GM21737 (cell line): ENCODE data around the gene DCTN5.

Source experiments
- ATAC-seq: cut with Tn5 transposase; IDR thresholded peaks from one replicate; pipeline ENCODE4 v1.9.1; 2021; ENCODE audit warnings: mild to moderate bottlenecking, moderate library complexity; ENCODE audit not compliant: unreplicated experiment

The DCTN5 gene

DNA sequence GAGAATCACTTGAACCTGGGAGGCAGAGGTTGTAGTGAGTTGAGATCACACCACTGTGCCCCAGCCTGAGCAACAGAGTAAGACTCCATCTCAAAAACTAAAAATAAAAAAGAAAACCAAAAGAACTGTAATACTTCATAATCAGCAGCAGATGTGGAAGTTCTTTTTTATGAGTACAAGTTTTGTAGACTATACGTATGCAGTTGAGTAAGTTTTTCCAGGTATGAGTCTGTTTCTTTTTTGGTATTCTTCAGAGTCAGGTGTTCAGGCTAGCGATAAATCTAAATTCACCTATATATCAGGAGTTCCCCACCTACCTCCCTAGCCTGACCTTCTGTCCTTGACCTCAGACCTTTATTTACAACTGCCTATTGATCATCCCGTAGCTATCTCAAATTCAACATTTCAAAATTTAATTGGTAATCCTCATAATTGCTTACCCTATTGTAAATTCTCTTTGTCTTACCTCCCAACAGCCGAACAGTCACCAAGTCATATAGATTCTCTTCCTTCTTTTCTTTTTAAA, 10.7 kb downstream of the DCTN5 start:
- ATAC-seq, result no peak

DNA sequence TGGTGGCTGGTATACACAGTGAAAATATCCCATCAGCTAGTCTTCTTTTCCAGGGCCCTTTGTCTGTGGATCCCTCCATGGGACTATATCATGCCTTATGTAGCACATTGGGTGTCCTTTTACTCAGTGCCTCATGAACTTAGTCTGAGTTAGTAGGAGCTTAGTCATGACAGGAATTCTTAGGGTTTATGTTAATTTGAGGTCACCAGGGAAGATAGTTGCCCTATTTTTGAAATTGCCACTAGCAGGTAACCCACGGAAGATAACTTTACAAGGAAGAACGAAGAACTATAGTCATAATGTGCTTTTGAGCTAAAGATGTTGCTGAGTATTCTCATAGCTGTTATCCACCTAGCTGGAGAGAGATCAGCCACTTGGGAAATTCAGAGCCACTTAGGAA, 22.7 kb downstream of the DCTN5 start:
- ATAC-seq, result no peak

DNA sequence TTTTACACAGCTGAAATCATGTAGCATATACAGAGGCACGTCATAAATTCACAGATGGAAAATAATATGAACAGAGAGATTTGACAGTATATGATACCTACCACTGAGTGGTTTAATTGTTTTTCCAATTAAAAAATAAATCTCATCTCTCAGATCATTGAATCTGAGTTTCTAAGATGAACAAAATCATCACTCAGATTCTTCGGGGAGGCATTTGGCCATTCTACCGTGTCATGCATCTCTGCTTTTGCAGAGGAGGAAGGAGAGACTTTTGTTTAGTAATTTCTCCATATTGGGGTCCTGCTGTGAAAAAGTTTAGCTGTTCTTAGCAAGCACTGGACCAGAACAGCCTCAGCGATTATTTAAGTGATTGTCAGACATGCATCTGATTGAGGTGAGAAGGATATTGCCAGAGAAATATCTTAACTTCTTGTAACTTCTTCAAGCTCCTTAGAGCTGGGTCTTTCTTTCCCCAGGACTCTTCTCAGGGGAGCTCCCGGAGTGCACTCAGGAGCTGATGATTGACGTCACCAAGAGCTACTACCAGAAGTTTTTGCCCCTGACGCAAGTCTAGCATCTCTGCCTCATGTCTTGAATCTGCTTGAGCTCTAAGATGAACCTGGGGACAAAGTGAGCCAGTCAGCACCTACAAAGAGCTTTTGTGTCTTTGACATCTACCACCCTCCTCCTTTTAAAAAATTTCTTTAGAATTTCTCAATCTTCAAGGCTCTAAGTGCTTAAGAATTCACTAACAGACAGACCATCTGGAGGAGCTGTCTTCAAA, 25.5 kb downstream of the DCTN5 start:
- ATAC-seq, result no peak

GRCh38 chr16:23667355-23667659, 26.0 kb downstream of the DCTN5 start:
- ATAC-seq, result no peak

DNA sequence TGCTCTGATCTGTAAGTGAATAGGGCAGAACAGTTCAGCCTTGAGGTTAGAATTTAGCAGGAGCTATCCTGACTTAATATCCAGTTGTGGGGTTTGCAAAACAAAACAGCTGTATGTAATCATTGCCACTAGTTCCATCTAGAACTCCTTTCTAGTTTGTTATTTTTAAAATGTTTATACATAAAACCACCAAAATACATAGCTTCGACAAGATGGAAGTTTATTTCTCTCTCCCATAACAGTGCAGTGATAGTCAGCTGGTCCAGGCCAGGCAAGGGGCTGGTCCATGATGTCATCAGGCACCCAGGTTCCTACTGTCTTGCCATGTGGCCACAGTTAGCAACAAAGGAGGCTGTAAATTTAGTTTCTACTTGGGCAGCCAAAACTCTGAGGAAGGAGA, 27.0 kb downstream of the DCTN5 start:
- ATAC-seq, result no peak

GRCh38 chr16:23668873-23669272, 27.6 kb downstream of the DCTN5 start:
- no peak for ATAC-seq

GRCh38 chr16:23670137-23670776, 29.0 kb downstream of the DCTN5 start:
- ATAC-seq, result peak; percentile 86

DNA sequence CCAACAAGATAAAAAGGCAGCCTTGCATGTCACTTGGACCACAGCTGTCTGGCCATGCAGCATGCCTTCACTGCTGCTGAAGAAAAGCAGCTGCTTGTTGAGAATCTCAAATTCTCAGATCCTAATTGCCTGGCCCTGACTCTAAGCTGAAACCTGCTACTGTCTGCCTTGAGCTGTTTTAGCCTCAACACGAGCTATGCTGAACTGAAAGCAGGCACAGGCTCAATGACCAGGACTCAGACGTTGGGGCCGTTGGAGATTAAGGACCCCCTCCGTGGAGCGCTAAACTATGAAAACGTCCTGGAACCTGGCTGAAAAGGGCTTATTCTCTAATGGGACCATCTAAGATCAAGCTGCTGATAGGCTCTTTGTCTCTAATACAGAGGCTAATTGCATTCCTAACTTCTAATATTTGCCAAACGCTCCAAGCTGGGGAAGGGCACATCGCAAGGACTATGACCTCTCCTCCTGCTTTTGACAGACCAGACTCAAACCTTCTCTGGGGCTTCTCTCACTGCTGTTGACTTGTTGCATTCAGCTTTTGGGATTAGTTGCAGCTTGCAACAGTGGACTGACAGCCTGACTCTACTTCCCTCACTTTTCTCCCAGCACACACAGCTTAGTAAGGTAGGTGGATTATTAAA, 32.8 kb downstream of the DCTN5 start:
- ATAC-seq, result no peak

GRCh38 chr16:23676924-23677480, 35.7 kb downstream of the DCTN5 start:
- no peak for ATAC-seq

GRCh38 chr16:23678430-23679273, 37.4 kb downstream of the DCTN5 start, which contains the start of gene PLK1:
Gene PLK1, plus strand, starts transcription at chr16:23678889. Its CDS starts 44 bp downstream, at chr16:23678933.
- ATAC-seq, result peak; percentile 78

- no peak for ATAC-seq
These were observed 38.2 kb downstream of the DCTN5 start for GRCh38 chr16:23679274-23679985.

DNA sequence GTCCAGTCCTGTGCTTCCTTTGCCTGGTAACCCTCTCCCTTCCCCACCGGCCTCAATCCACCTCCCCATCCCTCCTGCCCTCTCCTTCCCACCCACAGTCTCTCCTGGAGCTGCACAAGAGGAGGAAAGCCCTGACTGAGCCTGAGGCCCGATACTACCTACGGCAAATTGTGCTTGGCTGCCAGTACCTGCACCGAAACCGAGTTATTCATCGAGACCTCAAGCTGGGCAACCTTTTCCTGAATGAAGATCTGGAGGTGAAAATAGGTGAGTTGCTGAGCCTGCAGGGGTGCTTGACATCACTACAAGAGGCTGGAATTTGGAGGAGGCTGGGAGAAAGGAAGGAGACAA, 38.7 kb downstream of the DCTN5 start:
- no peak for ATAC-seq

DNA sequence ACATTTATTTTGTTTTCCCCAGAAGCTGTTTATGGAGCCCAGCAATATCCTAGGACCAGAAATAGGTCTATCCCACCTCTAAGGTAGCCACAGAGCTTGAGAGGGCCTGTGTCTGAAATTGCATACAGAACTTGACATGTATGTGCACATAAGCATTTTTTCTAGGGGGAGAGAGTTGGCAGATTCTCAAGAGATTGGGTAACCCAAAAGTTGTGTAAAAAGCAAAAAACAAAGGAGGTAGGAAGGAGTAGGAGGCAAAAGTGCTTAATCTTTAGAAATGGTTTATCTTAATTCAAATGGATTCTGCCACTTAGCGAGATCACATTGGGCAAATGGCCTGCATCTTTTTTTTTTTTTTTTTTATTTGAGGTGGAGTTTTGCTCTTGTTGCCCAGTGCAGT, 40.9 kb downstream of the DCTN5 start:
- ATAC-seq, result no peak

- no peak for ATAC-seq
These were observed 42.2 kb downstream of the DCTN5 start for GRCh38 chr16:23683487-23683886.

DNA sequence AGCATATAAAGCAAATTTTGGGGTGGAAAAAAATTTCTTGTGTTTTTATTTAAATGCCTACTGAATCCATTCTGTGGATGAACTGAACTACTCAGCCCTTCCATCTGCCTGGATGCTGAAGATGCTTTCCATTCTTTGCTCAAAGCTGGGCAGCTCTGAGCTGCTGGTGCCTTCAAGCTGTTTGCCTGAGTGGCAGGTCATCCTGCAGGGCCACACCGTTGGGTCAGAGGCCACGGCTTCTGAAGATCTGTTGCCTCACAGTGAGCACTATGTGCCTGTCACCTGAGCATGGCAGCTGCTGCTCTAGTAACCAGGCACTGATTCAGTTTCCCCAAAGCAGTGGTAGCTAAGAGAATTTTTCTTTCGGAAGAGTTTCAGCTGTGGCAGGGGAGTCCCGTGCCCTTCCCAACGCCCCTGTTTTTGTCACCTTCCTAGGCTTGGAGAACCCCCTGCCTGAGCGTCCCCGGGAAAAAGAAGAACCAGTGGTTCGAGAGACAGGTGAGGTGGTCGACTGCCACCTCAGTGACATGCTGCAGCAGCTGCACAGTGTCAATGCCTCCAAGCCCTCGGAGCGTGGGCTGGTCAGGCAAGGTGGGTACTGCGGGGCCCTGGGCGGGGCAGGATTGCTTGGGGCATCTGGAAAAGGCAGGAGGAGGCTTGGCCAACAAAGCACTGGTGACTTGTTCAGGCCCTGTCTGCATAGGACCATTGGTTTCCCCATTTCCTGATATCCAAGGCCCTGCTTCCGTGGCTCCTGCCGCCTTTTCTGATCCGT, 46.0 kb downstream of the DCTN5 start:
- ATAC-seq, result no peak

- no peak for ATAC-seq
These were observed 48.3 kb downstream of the DCTN5 start for GRCh38 chr16:23689442-23690187.

DNA sequence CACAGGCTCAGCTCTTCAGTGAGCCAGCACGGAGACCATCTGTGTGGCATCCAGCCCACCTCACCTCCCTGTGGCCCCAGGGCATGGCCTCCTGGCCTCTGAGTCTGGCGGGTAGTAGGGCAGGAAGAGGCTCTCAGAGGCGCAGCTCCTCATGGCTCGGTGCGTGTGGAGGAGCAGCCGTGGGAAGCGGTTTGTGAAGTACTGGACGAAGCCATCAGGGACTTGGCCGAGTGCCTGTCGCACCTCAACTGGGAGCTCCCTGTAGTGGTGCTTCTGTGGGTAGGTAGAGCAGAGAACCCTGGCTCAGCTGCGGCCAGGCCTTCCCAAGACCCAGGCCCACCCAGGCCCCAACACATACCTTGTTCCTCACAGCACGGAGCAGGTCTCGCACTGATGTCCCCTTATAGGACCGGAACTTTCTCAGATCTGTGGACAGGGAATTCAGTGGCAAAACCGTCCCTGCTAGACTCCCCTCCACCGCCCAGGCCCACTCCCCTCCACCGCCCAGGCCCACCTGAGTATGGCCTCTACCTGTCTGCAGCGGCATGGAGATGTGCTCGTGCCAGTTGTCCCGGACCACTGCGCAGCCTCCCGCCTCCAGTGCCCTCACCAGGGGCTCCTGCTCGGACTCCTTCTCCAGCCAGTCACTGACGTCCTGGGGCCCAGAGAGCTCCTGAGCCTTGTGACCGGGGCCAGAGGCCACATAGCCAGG, 49.7 kb downstream of the DCTN5 start:
- ATAC-seq, result no peak
